LoVo (cell line): ENCODE data around the gene ZNF500.
"Not testable (repeated sequence)": the region's sequence is repeated elsewhere in the genome, so short reads cannot be mapped to it uniquely, and the experiment has no call there.

Experiments used
- DNase-seq: peaks from one replicate; pipeline ENCODE4 v3.0.0-alpha.2; 2016; ENCODE audit warnings: low spot score

ZNF500 gene

DNA sequence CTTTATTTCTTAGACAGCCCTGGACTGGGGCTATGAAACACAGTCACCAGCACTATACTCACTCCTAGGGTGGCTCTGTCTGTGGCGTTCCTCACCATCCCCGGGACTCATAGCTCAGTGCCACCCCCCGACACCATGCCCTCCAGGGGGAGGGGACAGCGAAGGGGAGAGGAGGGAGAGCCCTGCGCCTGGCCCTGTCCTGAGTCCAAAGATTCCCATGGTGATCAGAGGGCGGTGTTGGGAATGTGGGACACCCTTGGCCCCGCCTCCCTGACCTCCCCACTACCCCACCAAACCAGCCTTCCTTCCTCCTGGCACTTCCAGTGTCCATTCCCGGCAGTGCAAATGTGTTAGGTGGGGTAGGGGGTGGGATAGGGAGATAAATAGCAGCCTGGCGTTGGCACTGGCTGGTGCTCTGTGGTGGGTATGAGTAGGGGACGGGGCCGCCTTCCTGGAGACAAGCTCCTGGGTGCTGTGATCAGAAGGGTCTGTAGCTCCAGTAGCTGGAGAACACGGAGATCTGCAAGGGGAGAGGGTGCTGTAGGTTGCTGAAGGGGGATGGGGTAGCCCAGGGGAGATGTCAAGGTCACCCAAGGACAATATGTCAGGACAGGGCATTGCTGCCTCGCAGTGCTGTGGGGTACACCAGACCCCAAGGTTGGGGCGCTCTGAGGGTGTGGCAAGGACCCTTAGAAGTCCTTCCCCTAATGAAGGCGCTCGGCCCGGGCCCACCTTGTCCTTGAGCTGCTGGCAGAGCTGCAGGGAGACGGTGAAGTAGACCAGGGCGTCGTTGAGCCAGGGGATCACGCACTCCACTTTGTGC, 30.2 kb upstream of the ZNF500 start:
- DNase-seq: no peak

DNA sequence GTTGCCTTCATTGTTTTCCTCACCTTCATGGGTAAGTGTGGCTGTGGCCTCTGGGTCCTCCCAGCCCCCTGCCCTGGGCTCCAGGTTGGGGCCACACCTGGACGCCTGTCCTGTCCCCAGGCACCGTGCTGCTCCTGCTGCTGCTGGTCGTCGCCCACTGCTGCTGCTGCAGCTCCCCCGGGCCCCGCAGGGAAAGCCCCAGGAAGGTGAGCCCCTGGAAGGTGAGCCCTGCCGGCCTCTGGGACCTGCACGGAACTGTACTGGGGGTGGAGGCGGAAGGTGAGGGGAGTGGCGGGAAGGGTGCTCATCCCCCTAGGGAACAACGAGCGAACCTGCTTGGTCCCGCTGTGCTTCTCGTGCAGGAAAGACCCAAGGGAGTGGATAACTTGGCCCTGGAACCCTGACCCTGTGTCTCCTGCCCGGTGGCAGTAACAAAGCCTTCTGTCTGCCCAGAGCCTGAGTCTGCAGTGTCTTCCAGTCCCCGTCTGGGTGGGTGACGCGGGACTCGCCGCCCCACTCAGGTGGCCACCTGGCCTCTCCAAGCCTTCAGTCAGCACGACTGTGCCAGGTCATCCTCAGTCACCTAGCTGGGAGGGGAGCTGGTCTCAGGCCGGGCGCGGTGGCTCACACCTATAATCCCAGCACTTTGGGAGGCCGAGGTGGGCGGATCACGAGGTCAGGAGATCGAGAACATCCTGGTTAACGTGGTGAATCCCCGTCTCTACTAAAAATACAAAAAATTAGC, 29.0 kb upstream of the ZNF500 start:
- DNase-seq: no peak

DNA sequence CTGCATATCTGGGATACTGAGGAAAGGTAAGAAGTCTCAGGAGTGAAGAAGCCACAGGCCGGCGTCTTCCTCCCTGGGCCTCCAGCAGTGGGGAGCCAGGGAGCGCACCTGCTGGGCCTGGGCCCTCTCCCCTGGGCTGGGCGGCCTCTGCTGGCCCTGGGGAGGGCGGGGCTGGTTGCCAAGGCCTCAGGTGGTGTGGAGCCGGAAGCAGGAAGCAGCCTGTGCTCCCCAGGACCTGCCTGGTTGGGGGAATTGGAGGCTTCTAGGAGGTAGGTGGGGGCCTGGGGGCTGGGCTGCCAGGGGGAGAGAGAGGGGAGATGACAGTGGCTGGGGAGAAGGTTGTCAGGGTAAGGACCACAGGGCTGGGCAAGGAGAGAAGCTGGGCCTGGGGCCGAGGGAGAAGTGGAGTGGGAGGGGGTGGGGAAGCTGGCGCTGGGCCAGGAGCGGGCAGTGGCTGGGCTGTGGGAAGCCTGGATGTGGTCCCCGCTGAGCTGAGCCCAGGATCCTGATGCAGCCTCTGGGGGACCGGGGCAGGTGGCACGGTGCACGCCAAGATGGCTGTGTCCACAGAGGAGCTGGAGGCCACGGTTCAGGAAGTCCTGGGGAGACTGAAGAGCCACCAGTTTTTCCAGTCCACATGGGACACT, 28.3 kb upstream of the ZNF500 start, which contains the start of gene SMIM22:
Gene SMIM22, plus strand, starts transcription at position 189 of the 647 bp plus-strand sequence. Its CDS starts 366 bp downstream, at position 555.
- no peak for DNase-seq

DNA sequence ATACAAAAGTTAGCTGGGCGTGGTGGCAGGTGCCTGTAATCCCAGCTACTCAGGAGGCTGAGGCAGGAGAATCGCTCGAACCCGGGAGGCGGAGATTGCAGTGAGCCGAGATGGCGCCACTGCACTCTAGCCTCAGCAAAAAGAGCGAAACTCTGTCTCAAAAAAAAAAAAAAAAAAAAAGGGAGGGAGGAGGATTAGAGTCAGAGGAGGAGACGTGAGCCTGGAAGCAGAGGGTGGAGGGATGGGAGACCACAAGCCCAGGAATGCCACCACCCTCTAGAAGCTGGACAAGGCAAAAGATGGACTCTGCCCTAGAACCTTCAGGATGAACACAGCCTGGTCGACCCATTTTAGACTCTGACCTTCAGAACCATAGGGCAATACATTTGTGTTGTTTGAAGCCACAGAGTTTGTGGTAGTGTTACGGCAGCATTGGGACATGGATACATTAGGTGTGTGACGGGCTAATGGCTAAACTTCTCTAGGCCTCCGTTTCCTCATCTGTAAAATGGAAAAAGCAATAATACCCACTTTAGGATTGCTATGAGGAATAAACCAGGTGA, 26.1 kb upstream of the ZNF500 start:
- no peak for DNase-seq

DNA sequence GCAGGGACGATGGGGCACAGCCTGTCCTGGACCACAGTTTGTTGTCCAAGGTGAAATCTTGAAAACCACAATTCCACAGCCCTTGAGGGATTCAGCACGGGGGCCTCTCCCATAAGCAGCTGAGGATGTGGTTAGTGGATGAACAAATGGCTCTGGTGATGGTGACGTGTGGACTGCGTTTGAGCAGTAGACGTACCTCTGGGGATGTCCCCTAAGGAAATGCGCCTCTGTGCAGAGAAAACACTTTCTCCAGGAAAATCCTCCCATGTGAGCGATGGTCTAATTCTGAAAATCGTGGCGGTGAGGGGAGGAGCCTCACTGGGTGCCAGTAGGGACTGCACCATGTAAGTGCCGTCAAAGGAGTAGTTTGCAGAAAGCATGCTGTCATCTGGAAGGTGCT, 23.9 kb upstream of the ZNF500 start:
- DNase-seq: no peak

DNA sequence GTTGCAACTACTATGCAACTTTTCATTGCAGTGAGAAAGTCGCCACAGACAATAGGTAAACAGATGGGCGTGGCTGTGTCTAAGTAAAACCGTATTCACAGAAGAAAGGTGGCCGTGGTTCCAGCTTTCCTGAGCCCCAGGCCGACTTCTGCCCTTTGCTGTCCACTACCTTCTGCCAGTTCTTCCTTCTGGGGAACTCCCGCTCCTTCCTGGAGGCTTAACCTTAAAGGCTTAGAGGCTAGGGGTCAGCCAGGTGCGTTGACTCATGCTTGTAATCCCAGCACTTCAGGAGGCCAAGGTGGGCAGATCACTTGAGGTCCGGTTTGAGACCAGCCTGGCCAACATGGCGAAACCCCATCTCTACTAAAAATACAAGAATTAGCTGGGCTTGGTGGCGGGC, 23.3 kb upstream of the ZNF500 start:
- DNase-seq: no peak

DNA sequence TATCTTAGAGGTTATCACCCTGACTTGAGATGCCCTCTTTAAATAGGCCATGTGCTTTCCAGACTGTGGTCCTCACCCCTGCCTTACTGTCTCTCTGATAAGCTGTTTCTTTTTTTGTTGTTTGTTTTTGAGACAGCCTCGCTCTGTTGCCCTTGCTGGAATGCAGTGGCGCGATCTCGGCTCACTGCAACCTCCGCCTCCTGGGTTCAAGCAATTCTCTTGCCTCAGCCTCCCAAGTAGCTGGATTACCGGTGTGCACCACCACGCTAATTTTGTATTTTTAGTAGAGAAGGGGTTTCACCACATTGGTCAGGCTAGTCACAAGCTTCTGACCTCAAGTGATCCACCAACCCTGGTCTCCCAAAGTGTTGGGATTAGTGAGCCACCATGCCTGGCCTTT, 21.9 kb upstream of the ZNF500 start:
- no peak for DNase-seq

DNA sequence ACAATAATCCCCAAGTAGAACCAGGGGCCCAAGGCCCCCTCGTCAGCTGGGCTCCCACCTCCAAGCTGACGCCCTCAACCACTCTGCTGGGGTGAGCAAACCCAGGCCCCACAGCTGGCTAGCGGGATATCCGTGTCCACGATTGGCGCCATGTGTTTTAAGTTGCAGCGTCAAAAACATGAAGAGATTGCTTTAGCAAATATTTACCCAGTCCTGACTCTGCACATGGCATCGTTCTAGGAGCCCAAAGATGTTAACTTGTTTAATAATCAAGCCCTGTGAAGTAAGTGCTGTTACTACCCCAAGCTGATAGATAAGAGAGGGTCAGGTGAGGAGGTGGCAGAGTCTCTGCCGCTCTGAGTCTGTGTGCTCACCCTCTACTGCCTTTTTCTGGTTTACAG, 21.5 kb upstream of the ZNF500 start:
- DNase-seq: no peak

DNA sequence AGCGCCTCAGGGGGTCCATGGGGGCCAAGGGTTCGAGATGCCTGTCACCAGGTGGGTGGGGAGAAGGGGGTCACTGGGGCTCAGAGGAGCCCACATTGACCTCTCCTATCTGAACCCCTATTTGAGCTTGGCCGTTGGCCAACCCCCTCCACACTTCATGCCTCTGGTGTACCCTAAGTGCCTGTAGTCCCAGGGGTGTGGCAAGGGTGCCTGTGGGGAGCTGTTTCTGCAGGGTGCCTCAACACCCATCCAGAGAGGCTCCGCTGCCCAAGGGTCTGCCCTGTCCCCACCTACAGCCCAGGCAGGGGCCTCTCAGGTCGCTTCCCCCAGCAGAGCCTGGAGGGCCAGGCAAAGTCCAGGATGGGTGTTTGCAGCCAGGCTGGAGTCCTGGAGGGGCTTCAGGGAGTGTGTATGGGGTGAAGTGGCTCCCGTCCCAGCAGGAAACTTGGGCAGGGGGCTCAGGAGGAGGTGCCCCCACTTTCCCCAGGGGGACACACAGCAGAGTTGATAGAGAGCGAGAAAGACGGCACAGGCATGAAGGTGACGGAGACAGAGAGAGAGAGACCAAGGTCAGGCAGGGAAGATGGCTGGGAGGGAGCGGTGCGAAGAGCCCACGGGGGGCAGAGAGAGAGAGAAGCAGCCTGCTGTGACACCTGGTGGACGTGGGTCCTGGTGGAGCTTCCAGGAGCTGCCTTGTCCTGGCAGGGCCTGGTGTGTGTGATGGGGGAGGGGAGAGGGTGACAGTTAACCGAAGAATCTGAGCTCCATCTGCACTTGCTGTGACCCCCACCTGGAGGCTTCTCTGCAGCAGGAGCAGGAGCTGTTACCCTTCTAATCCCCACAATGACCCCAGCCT, 20.9 kb upstream of the ZNF500 start, which contains the start of gene SEPTIN12:
Gene SEPTIN12, minus strand, starts transcription at position 719 of the 856 bp plus-strand sequence. Its CDS starts 700 bp downstream, at position 19.
- DNase-seq: no peak

DNA sequence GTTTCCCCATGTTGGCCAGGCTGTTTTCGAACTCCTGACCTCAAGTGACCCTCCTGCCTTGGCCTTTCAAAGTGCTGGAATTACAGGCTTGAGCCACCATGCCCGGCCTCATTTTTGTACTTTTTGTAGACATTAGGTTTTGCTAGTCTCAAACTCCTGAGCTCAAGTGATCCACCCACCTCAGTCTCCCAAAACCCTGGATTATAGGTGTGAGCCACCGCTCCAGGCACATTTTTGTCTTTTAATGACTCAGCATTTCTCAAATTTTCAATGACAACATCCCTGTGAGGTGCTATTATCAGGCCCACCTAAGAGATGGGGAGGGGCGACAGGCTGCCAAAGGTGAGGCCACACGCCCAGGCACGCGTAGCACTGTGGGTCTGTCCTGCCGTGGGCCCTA, 20.1 kb upstream of the ZNF500 start:
- no peak for DNase-seq

DNA sequence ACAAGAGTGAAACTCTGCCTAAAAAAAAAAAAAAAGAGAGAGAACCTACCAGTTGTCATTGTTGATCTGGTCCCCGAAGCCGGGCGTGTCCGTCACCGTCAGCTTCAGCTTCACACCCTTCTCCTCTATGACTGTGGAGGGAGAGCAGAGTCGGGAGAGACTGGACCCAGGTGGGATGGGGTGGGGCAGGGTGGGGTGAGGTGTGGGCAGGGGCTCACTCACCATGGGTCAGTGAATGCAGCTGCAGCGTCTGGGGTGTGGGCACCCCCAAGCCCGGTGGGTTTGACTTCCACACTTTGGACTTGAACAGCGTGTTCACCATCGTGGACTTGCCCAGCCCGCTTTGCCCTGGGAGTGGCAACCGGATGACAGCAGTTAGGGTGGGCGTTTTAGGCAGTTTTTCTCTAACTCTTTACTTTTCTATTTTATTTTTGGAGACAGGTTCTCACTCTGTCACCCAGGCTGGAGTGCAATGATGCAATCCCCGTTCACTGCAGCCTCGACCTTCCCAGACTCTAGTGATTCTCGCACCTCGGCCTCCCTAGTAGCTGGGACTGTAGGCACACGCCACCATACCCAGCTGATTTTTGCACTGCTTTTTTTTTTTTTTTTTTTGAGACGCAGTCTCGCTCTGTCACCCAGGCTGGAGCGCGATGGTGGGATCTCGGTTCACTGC, 18.9 kb upstream of the ZNF500 start:
- DNase-seq: no peak

DNA sequence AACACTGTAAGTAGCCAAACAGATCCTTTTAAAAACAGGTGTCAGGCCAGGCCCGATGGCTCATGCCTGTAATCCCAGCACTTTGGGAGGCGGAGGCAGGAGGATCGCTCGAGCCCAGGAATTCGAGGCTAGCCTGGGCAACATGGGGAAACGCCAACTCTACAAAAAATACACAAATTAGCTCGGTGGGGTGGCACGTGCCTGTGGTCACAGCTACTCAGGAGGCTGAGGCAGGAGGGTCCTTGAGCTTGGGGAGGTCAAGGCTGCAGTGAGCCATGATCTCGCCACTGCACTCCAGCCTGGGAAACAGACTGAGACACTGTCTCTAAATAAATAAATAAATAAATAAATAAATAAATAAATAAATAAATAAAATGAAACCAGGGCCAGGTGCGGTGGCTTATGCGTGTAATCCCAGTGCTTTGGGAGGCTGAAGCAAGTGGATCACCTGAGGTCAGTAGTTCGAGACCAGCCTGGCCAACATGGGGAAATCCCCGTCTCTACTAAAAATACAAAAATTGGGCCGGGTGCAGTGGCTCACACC, 17.6 kb upstream of the ZNF500 start:
- DNase-seq: not testable (repeated sequence)

DNA sequence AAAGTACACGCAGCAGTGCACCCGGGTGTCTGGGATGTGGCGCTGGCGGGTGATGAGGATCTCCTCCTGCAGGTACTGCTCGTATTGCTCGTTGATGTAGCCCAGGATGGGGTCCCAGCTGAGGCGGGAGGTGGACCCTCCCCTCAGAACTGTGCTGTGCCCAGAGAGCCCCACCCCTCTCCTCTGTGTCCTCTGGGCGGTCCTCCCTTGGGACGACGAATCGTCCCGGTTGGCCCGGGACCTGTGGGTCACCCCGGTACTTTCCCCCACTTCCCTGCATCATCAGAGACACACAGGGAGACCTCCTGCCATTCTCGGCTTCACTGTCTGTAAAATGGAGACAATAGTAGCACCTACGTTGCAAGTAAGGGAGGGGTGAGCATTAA, 17.0 kb upstream of the ZNF500 start:
- DNase-seq: no peak

DNA sequence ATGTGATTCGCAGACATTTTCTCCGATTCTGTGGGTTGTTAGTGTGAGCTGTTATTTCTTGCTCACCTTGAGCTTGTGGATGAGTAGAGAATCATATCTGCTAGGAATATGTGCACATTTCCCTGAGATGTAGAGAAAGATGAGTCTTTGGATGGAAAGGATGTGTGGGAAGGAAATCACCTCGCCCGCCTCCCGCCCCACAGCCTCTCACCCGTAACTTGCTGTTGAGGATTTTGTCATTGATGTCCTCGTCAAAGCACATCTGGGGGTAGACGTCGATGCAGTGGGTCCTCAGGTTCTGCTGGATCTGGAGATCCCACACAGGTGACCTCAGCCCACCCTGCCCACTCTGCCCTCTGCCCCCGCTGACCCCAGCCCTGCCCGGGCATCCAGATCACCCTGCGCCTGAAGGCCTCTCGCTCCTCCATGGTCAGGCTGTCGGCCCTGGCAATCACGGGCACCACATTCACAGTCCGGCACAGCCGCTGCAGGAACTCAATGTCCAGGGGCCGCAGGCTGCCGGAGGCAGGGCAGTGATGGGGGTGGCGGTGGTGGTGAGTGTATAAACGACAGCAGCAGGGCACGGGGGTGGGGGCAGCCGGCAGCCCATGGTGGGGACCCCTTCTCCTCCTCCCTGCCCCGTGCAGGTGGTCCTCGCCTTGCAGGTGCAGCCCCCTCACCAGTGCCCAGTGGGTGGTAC, 16.4 kb upstream of the ZNF500 start:
- DNase-seq: no peak

DNA sequence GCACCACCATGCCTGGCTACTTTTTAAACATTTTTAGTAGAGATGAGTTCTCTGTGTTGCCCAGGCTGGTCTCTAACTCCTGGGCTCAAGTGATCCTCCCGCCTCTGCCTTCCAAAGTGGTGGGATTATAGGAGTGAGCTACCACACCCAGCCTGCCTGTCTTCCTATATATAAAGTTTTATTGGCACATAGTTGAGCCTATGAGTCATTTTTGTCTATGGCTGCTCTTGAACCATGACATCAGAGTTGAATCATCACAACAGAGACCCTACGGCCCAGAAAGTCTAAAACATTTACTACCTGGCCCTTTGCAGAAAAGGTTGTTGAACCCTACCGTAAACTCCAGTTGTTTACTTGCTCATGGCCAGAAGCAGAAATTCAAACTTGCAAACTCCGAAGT, 13.3 kb upstream of the ZNF500 start:
- peak; percentile 53 for DNase-seq

DNA sequence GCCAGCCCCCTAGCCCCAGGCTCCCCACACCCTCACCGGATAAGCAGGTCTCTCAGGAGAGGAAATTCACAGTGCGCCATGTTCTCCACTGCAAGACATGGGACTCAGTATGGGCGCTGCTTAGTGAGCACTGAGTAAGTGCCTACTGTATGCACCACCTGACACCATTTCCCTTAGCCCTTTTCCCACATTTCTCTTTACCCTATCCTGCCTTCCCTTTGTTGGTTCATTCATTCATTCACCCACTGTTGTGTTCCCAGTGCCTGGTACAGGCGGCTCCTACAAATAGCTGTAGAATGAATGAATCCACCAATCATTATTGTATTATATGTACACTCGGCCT, 11.1 kb upstream of the ZNF500 start:
- no peak for DNase-seq

DNA sequence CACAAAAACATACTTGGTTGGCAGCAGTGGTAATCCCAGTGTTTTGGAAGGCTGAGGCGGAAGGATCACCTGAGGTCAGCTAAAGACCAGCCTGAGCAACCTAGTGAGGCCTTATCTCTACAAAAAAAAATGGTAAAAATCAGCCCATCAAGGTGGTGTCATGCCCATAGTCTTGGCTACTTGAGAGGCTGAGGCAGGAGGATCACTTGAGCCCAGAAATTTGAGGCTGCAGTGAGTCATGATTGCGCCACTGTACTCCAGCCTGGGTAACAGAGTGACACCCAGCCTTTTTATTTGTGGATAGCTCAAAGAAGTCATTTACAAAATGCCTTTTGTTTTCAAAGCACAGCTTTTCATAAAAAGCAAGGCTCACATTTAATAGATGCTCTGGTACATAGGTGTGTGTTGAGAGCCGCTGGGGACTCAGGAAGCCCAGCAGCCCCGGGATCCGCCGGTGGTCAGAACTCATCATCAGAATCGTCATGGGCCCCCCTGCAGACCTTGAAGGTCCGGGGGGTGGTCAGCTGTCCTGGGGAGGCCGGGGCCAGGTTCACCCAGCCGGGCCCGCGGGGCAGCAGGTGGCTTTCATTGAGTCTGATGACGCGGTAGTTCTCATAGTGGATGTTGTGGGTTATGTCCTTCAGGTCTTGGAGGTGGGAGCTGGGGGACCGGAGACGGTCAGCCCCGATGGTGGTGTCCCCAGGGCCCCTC, 10.5 kb upstream of the ZNF500 start:
- DNase-seq: no peak

DNA sequence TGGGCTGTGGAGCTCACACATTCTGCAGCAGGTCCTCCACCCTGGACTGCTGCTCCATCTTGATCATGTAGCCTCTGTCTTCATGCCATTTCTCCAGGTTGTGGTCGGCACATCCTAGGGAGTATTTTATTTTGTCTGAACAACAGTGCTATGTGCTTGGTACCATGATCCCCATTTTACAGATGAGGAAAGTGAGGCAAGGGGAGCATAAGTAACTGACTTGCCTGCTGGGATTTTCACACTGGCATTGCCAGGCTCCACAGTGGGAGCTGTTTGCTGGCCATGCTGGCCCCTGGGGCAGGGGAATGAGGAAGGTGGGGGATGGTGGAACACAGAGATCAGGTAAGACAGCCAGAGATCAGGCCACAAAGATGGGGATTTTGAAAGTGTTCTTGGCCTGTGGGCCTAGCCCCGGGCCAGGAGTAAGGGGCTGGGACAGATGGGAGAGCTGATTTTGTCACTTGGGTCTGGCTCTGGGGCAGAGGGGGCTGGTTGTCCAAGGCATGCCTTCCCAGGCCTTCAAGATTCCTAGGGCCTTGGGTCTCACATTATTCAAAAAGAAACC, 9.3 kb upstream of the ZNF500 start:
- DNase-seq: no peak

DNA sequence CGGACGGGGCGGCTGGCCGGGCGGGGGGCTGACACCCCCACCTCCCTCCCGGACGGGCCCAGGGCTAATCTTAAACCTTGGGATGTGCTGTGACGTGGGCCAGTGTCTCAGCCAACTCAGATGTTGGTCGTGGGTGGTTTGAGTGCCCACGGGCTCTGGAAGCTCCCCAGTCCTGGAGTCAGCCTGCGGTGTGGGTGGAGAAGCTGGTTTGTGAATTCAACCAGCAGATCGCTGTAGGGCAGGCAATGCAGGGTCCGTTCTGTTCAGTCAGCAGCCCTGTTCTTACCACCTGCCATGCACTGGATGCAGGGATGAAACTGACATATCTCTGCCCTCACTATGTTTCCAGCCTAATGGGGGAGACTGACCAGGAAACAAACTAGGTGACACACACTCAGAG, 8.0 kb upstream of the ZNF500 start:
- DNase-seq: no peak
